Neural cell (in vitro differentiated cells): ENCODE data around the gene TOPBP1. TPM values are rescaled to one million over a fixed set of nuclear protein-coding genes. Genes with fewer than 3 reads are reported as not detected.

ENCODE experiments used
- H2AFZ ChIP-seq: fragments of 200-600, 300-800 bp; sonication (generic), shearing (Covaris generic); 2 replicates; pipeline ENCODE4 v1.6.0; 2014; ENCODE audit warnings: low read depth, mild to moderate bottlenecking, antibody characterized with exemption, low read length, moderate library complexity
- H3F3A ChIP-seq: fragments of 200-600 bp; shearing (Covaris generic); 2 replicates; pipeline ENCODE4 v1.6.1; 2016; ENCODE audit warnings: mild to moderate bottlenecking, moderate library complexity, mixed read lengths, antibody characterized with exemption, low read length; ENCODE audit not compliant: insufficient read depth, poor library complexity, severe bottlenecking
- H3K27ac ChIP-seq: fragments of 200-600, 300-800 bp; sonication (generic), shearing (Covaris generic); 2 replicates; pipeline ENCODE4 v1.5.1; 2014; ENCODE audit warnings: mild to moderate bottlenecking, low read length, moderate library complexity
- H3K27me3 ChIP-seq: fragments of 300-800, 200-600 bp; sonication (generic), shearing (Covaris generic); 2 replicates; pipeline ENCODE4 v1.6.0; 2014; ENCODE audit warnings: mild to moderate bottlenecking, low read depth, low read length, moderate library complexity; ENCODE audit not compliant: insufficient read depth
- H3K36me3 ChIP-seq: fragments of 300-800, 200-600 bp; sonication (generic), shearing (Covaris generic); 2 replicates; pipeline ENCODE4 v1.5.1; 2014; ENCODE audit warnings: mild to moderate bottlenecking, antibody characterized with exemption, low read length, moderate library complexity; ENCODE audit not compliant: insufficient read depth
- H3K4me2 ChIP-seq: fragments of 300-800, 200-600 bp; sonication (generic), shearing (Covaris generic); 2 replicates; pipeline ENCODE4 v1.6.0; 2014; ENCODE audit warnings: mild to moderate bottlenecking, low read length
- H3K4me3 ChIP-seq: fragments of 300-800, 200-600 bp; sonication (generic), shearing (Covaris generic); 2 replicates; pipeline ENCODE4 v1.5.1; 2014; ENCODE audit warnings: mild to moderate bottlenecking, low read length, moderate library complexity
- H3K79me2 ChIP-seq: fragments of 200-600 bp; shearing (Covaris generic); replicated peaks from 2 replicates; pipeline ENCODE4 v1.6.0; 2014; ENCODE audit warnings: mild to moderate bottlenecking, low read length, moderate library complexity; ENCODE audit not compliant: insufficient read depth
- H3K9ac ChIP-seq: fragments of 300-800, 200-600 bp; sonication (generic), shearing (Covaris generic); 2 replicates; pipeline ENCODE4 v1.6.1; 2016; ENCODE audit warnings: mild to moderate bottlenecking, low read length, mixed read lengths
- H3K9me2 ChIP-seq: fragments of 200-600 bp; shearing (Covaris generic); 2 replicates; pipeline ENCODE4 v1.6.1; 2016; ENCODE audit warnings: mild to moderate bottlenecking, low read length, mixed read lengths; ENCODE audit not compliant: insufficient read depth
- H3K9me3 ChIP-seq: fragments of 200-600, 300-800 bp; sonication (generic), shearing (Covaris generic); 2 replicates; pipeline ENCODE4 v1.6.1; 2016; ENCODE audit warnings: mild to moderate bottlenecking, mixed run types, low read length, moderate library complexity, mixed read lengths
- H4K20me1 ChIP-seq: fragments of 200-600 bp; shearing (Covaris generic); 2 replicates; pipeline ENCODE4 v1.6.1; 2016; ENCODE audit warnings: mild to moderate bottlenecking, mixed run types; ENCODE audit not compliant: insufficient read depth
- CTCF ChIP-seq: fragments of 450-650 bp; IDR thresholded peaks from 2 replicates; pipeline ENCODE4 v1.5.1; 2014; ENCODE audit warnings: antibody characterized with exemption, mild to moderate bottlenecking, moderate library complexity; ENCODE audit not compliant: poor library complexity, severe bottlenecking
- EP300 ChIP-seq: fragments of 450-650 bp; conservative IDR thresholded peaks from 2 replicates; pipeline ENCODE4 v1.6.1; 2014; ENCODE audit warnings: antibody characterized with exemption, mild to moderate bottlenecking, moderate library complexity; ENCODE audit not compliant: poor library complexity, severe bottlenecking
- EZH2 ChIP-seq: fragments of 200-600, 300-800 bp; shearing (Covaris generic), sonication (generic); IDR thresholded peaks from 2 replicates; pipeline ENCODE4 v1.6.1; 2014; ENCODE audit warnings: antibody characterized with exemption, low read length, borderline replicate concordance, mild to moderate bottlenecking; ENCODE audit not compliant: insufficient read depth, poor library complexity, severe bottlenecking
- MXI1 ChIP-seq: fragments of 450-650 bp; conservative IDR thresholded peaks from 2 replicates; pipeline ENCODE4 v1.6.1; 2014; ENCODE audit warnings: antibody characterized with exemption, mild to moderate bottlenecking; ENCODE audit not compliant: poor library complexity, severe bottlenecking
- POLR2AphosphoS5 ChIP-seq: IDR thresholded peaks from 2 replicates; pipeline ENCODE4 v1.6.1; 2012
- RAD21 ChIP-seq: fragments of 450-650 bp; conservative IDR thresholded peaks from 2 replicates; pipeline ENCODE4 v1.6.1; 2014; ENCODE audit warnings: antibody characterized with exemption, mild to moderate bottlenecking, moderate library complexity
- REST ChIP-seq: IDR thresholded peaks from 2 replicates; pipeline ENCODE4 v1.6.1; 2012; ENCODE audit warnings: borderline replicate concordance
- SMC3 ChIP-seq: fragments of 450-650 bp; conservative IDR thresholded peaks from 2 replicates; pipeline ENCODE4 v1.6.1; 2014; ENCODE audit warnings: antibody characterized with exemption, mild to moderate bottlenecking, moderate library complexity; ENCODE audit not compliant: poor library complexity
- TAF1 ChIP-seq: IDR thresholded peaks from 2 replicates; pipeline ENCODE4 v1.6.1; 2012; ENCODE audit warnings: low read depth
- polyA plus RNA-seq: library from polyadenylated mRNA; depleted of rRNA; stranded (reverse); fragments of >200 nt; gene quantifications from 2 replicates; pipeline ENCODE4 v1.2.3, GENCODE V29; 2014

The TOPBP1 gene
- polyA plus RNA-seq, 1 donor from 2014 or later, result 46.6 TPM

DNA sequence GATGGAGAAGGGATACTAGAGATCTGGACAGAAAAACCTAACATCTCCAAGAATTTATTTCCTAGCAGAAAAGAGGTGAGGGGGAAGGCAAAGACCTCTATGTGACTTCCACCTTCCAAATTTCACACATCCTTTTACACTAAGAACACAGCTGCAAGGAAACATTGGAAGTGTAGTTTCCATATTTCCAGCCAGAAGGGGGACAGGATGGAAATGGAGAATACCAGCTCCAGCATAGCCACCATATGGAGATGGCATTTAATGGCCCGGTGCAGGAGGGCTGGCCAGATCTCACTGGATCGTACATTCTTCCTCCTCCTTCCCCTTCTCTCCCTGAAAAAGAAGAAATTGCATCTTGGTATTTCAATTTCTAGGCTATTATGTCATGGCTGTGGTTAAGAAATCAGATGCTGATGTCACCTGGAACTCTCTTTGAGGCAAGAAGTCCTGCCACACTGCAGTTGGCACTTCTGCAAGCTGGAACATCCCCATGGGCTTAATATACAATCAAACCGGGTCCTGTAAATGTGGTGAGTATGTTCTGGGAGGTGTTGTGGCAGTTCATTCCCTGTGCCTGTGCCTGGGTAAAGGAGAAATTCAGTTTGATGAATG is 47.5 kb upstream of the TOPBP1 start:
- Histone ChIP-seq H3K36me3 (no peaks in the 10 kb centered on the region), H3K27me3 (no peaks in the 10 kb centered on the region), H4K20me1 (no peaks in the 10 kb centered on the region), H3F3A (no peaks in the 10 kb centered on the region), H3K9ac (no peak overlapping the region), H3K4me3 (no peak overlapping the region), H3K9me2 (no peaks in the 10 kb centered on the region), H3K27ac (no peak overlapping the region), H2AFZ (no peak overlapping the region), H3K4me2 (no peak overlapping the region), H3K79me2 (no peaks in the 10 kb centered on the region), H3K9me3 (no peaks in the 10 kb centered on the region)
- TF ChIP-seq RAD21, result no peak
- TF ChIP-seq EP300, result no peak
- no peak for TF ChIP-seq TAF1
- no peak for TF ChIP-seq EZH2
- TF ChIP-seq CTCF, result no peak
- TF ChIP-seq REST, result no peak
- TF ChIP-seq SMC3, result no peak
- TF ChIP-seq POLR2AphosphoS5, result no peak
- no peak for TF ChIP-seq MXI1

DNA sequence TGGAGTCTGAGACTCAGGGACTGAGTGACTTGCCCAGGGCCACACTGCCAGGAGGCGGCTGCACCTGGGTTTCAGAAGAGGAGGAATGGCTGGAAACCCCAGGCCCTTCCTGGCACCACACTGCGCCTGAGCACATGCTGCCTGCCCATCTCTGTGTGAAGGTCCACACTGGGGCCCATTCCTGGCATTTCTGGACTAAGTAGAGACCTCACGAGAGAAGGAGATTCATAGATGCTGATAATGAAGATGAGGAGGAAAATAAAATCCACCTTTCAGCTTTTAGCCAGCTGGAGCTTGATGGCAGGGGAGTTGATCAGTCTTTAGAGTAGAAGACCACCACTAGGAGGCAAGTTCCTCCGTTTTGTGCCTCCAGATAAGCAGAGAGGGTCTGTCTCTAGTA is 44.3 kb upstream of the TOPBP1 start:
- H3K9me2 ChIP-seq, result no peaks in the 10 kb centered on the region
- no peak overlapping the region for H3K4me3 ChIP-seq
- H3K27me3 ChIP-seq, result no peaks in the 10 kb centered on the region
- H3K9me3 ChIP-seq, result no peaks in the 10 kb centered on the region
- H3K27ac ChIP-seq, result no peak overlapping the region
- no peak overlapping the region for H3K4me2 ChIP-seq
- H3F3A ChIP-seq, result no peaks in the 10 kb centered on the region
- no peaks in the 10 kb centered on the region for H3K79me2 ChIP-seq
- TF ChIP-seq RAD21, result no peak
- TF ChIP-seq EZH2, result no peak
- TF ChIP-seq CTCF, result no peak
- TF ChIP-seq MXI1, result no peak
- no peaks in the 10 kb centered on the region for H3K36me3 ChIP-seq
- no peak overlapping the region for H3K9ac ChIP-seq
- H4K20me1 ChIP-seq, result no peaks in the 10 kb centered on the region
- no peak overlapping the region for H2AFZ ChIP-seq
